ENCODE measurements around the gene MTRF1. TPM values are rescaled to one million over a fixed set of nuclear protein-coding genes. Genes with fewer than 3 reads are reported as not detected.

The MTRF1 gene
- total RNA-seq, 2 donors from 2014 or later: 13.8 to 17.7 TPM

GRCh38 chr13:41229356-41229755 lies 34.0 kb downstream of the MTRF1 start:
- ATAC-seq: no peak
- no peak for DNase-seq
- peaks cover 5% of the 10 kb centered on the region for H3K4me1 Mint-ChIP-seq
- no peak overlapping the region for H3K27ac Mint-ChIP-seq
- H3K36me3 Mint-ChIP-seq (ENCODE audit: low read depth): peaks cover 5% of the 10 kb centered on the region
- no peaks in the 10 kb centered on the region for H3K27me3 Mint-ChIP-seq
- H3K4me3 Mint-ChIP-seq: no peak overlapping the region
- H3K9me3 ChIP-seq (ENCODE audit: control insufficient read depth, low read length, poor library complexity, severe bottlenecking): no peaks in the 10 kb centered on the region

GRCh38 chr13:41224113-41225110 lies 39.0 kb downstream of the MTRF1 start:
- H3K9me3 ChIP-seq (ENCODE audit: control insufficient read depth, low read length, poor library complexity, severe bottlenecking): no peaks in the 10 kb centered on the region
- DNase-seq: no peak
- no peak for ATAC-seq
- Mint-ChIP-seq H3K4me3 (no peak overlapping the region), H3K36me3 (ENCODE audit: low read depth) (peaks cover 8% of the 10 kb centered on the region), H3K4me1 (peaks cover 5% of the 10 kb centered on the region), H3K27ac (no peak overlapping the region), H3K27me3 (no peaks in the 10 kb centered on the region)

GRCh38 chr13:41222259-41222852 lies 41.0 kb downstream of the MTRF1 start:
- Mint-ChIP-seq H3K27ac (no peak overlapping the region), H3K4me3 (no peak overlapping the region), H3K4me1 (peaks cover 3% of the 10 kb centered on the region), H3K36me3 (ENCODE audit: low read depth) (peaks cover 10% of the 10 kb centered on the region), H3K27me3 (no peaks in the 10 kb centered on the region)
- ATAC-seq (peak; percentile 92), DNase-seq (peak in 1 of 3 donors; percentile 24)
- no peaks in the 10 kb centered on the region for H3K9me3 ChIP-seq (ENCODE audit: control insufficient read depth, low read length, poor library complexity, severe bottlenecking)

GRCh38 chr13:41220401-41220800 lies 43.0 kb downstream of the MTRF1 start:
- no peak overlapping the region for H3K27ac Mint-ChIP-seq
- H3K36me3 Mint-ChIP-seq (ENCODE audit: low read depth): peaks cover 10% of the 10 kb centered on the region
- no peak for DNase-seq
- H3K27me3 Mint-ChIP-seq: no peaks in the 10 kb centered on the region
- no peak overlapping the region for H3K4me3 Mint-ChIP-seq
- no peaks in the 10 kb centered on the region for H3K9me3 ChIP-seq (ENCODE audit: control insufficient read depth, low read length, poor library complexity, severe bottlenecking)
- no peak for ATAC-seq
- H3K4me1 Mint-ChIP-seq: peaks cover 3% of the 10 kb centered on the region

- Mint-ChIP-seq H3K36me3 (ENCODE audit: low read depth) (peaks cover 6% of the 10 kb centered on the region), H3K4me3 (no peak overlapping the region), H3K27me3 (no peaks in the 10 kb centered on the region), H3K27ac (no peak overlapping the region), H3K4me1 (no peaks in the 10 kb centered on the region)
- no peaks in the 10 kb centered on the region for H3K9me3 ChIP-seq (ENCODE audit: control insufficient read depth, low read length, poor library complexity, severe bottlenecking)
- DNase-seq: no peak
- no peak for ATAC-seq
Measured at GRCh38 chr13:41216160-41216559, 47.2 kb downstream of the MTRF1 start.

GRCh38 chr13:41213919-41214318 lies 49.5 kb downstream of the MTRF1 start:
- DNase-seq: no peak
- no peak overlapping the region for H3K27ac Mint-ChIP-seq
- H3K27me3 Mint-ChIP-seq: no peaks in the 10 kb centered on the region
- ATAC-seq: no peak
- no peaks in the 10 kb centered on the region for H3K4me1 Mint-ChIP-seq
- no peak overlapping the region for H3K4me3 Mint-ChIP-seq
- H3K36me3 Mint-ChIP-seq (ENCODE audit: low read depth): peaks cover 2% of the 10 kb centered on the region
- H3K9me3 ChIP-seq (ENCODE audit: control insufficient read depth, low read length, poor library complexity, severe bottlenecking): no peaks in the 10 kb centered on the region

GRCh38 chr13:41213316-41213715 lies 50.1 kb downstream of the MTRF1 start:
- Mint-ChIP-seq H3K27me3 (no peaks in the 10 kb centered on the region), H3K27ac (no peak overlapping the region), H3K4me1 (no peaks in the 10 kb centered on the region), H3K36me3 (ENCODE audit: low read depth) (peaks cover 2% of the 10 kb centered on the region), H3K4me3 (no peak overlapping the region)
- ATAC-seq (no peak), DNase-seq (no peak)
- H3K9me3 ChIP-seq (ENCODE audit: control insufficient read depth, low read length, poor library complexity, severe bottlenecking): no peaks in the 10 kb centered on the region

GRCh38 chr13:41212881-41213280 lies 50.5 kb downstream of the MTRF1 start:
- no peak overlapping the region for H3K27ac Mint-ChIP-seq
- H3K9me3 ChIP-seq (ENCODE audit: control insufficient read depth, low read length, poor library complexity, severe bottlenecking): no peaks in the 10 kb centered on the region
- H3K36me3 Mint-ChIP-seq (ENCODE audit: low read depth): peaks cover 2% of the 10 kb centered on the region
- H3K27me3 Mint-ChIP-seq: no peaks in the 10 kb centered on the region
- no peak for DNase-seq
- no peaks in the 10 kb centered on the region for H3K4me1 Mint-ChIP-seq
- no peak overlapping the region for H3K4me3 Mint-ChIP-seq
- ATAC-seq: no peak

GRCh38 chr13:41211062-41211461 lies 52.3 kb downstream of the MTRF1 start:
- H3K4me1 Mint-ChIP-seq: no peaks in the 10 kb centered on the region
- DNase-seq (no peak), ATAC-seq (no peak)

GRCh38 chr13:41206467-41206866 lies 56.9 kb downstream of the MTRF1 start:
- H3K27ac Mint-ChIP-seq: no peak overlapping the region
- DNase-seq (no peak), ATAC-seq (no peak)
- no peaks in the 10 kb centered on the region for H3K4me1 Mint-ChIP-seq
- H3K36me3 Mint-ChIP-seq (ENCODE audit: low read depth): no peaks in the 10 kb centered on the region
- H3K27me3 Mint-ChIP-seq: no peaks in the 10 kb centered on the region
- no peaks in the 10 kb centered on the region for H3K9me3 ChIP-seq (ENCODE audit: control insufficient read depth, low read length, poor library complexity, severe bottlenecking)
- no peak overlapping the region for H3K4me3 Mint-ChIP-seq

More at GRCh38 chr13:41211062-41211461, 52.3 kb downstream of the MTRF1 start:
- H3K27ac Mint-ChIP-seq: no peak overlapping the region
- H3K4me3 Mint-ChIP-seq: no peak overlapping the region
- H3K36me3 Mint-ChIP-seq (ENCODE audit: low read depth): no peaks in the 10 kb centered on the region
- H3K27me3 Mint-ChIP-seq: no peaks in the 10 kb centered on the region
- H3K9me3 ChIP-seq (ENCODE audit: control insufficient read depth, low read length, poor library complexity, severe bottlenecking): no peaks in the 10 kb centered on the region

GRCh38 chr13:41203810-41204209 lies 59.6 kb downstream of the MTRF1 start:
- no peaks in the 10 kb centered on the region for H3K36me3 Mint-ChIP-seq (ENCODE audit: low read depth)
- no peaks in the 10 kb centered on the region for H3K4me1 Mint-ChIP-seq
- ATAC-seq (no peak), DNase-seq (no peak)
- H3K27ac Mint-ChIP-seq: no peak overlapping the region
- H3K27me3 Mint-ChIP-seq: no peaks in the 10 kb centered on the region
- H3K9me3 ChIP-seq (ENCODE audit: control insufficient read depth, low read length, poor library complexity, severe bottlenecking): no peaks in the 10 kb centered on the region
- no peak overlapping the region for H3K4me3 Mint-ChIP-seq

GRCh38 chr13:41200126-41200525 lies 63.2 kb downstream of the MTRF1 start:
- Mint-ChIP-seq H3K4me1 (peaks cover 4% of the 10 kb centered on the region), H3K36me3 (ENCODE audit: low read depth) (peaks cover 2% of the 10 kb centered on the region), H3K4me3 (no peak overlapping the region), H3K27ac (no peak overlapping the region), H3K27me3 (no peaks in the 10 kb centered on the region)
- H3K9me3 ChIP-seq (ENCODE audit: control insufficient read depth, low read length, poor library complexity, severe bottlenecking): no peaks in the 10 kb centered on the region
- no peak for DNase-seq
- ATAC-seq: no peak

GRCh38 chr13:41199526-41199925 lies 63.9 kb downstream of the MTRF1 start:
- Mint-ChIP-seq H3K4me1 (peaks cover 6% of the 10 kb centered on the region), H3K4me3 (no peak overlapping the region), H3K36me3 (ENCODE audit: low read depth) (peaks cover 2% of the 10 kb centered on the region), H3K27me3 (no peaks in the 10 kb centered on the region), H3K27ac (no peak overlapping the region)
- H3K9me3 ChIP-seq (ENCODE audit: control insufficient read depth, low read length, poor library complexity, severe bottlenecking): no peaks in the 10 kb centered on the region
- ATAC-seq (peak; percentile 71), DNase-seq (no peak)

Data from T-helper 17 cell (primary cell).